Activated CD4-positive, alpha-beta T cell treated with anti-CD3 and anti-CD28 coated beads, Interleukin-2, amount 50 U/mL, for 24 hours (primary cell): ENCODE measurements around the gene LRRC42.
"Not testable (repeated sequence)": the region's sequence is repeated elsewhere in the genome, so short reads cannot be mapped to it uniquely, and the experiment has no call there.

Experiments used
- DNase-seq, 2 donors: peaks; one replicate each; pipeline ENCODE4 v3.0.0-alpha.2; 2020; ENCODE audit warnings: low read depth in 1 of 2, low spot score in 1 of 2

LRRC42 gene

DNA sequence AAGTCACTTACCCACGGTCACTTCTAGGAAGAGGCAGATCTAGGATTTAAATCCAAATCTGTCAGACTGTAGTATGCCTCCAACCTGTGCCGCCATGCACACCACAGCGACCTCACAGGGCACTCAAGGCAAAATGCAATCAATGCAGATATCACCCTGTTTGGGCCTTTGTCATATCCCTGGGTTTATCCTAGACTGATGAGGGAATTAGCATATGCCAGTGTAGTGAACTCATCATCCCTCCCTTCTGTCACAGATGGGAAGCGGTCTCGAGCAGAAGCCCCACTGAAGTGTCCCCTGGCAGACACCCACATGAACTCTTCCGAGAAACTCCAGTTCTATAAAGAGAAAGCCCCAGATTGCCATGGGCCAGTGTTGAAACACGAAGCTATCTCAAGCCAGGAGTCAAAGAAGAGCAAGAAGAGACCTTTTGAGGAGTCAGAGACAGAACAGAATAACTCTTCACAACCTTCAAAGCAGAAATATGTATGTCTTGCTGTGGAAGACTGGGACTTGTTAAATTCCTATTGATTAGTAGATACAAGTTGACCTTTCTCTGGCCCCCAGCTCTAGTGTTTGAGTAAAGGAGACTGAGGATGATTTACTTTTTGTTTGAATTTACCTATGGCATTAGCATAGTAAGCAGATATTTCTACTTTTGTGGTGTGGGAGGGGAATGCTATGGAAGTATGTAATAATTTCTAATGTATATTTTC lies 21.4 kb downstream of the LRRC42 start:
- DNase-seq, result no peak

DNA sequence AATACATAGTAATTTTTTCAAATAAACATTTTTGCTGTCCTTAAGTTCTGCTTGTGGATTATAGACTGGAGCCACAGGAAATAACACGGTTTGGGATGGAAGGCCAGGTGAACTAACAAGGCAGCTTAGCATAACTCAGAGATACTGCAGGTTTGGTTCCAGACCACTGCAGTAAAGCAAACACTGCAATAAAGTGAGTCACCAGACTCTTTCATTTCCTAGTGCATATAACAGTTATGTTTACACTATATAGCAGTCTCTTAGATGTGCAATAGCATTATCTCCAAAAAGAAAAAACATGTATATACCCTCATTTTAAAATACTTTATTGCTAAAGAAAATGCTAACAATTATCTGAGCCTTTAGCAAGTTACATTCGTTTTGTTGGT lies 22.0 kb downstream of the LRRC42 start:
- no peak for DNase-seq

DNA sequence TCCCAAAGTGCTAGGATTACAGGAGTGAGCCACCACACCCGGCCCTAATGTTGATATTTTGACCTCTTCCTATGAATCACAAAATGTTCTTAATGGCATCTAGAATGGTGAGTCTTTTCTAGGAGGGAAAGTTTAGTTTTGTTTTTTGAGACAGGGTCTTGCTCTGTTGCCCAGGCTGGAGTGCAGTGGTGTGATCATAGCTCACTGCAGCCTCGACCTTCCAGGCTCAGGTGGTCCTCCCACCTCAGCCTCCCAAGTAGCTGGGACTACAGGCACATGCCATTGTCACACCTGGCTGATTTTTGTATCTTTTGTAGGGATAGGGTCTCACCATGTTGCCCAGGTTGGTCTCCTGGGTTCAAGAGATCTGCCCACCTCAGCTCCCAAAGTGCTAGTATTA lies 23.2 kb downstream of the LRRC42 start:
- DNase-seq, result not testable (repeated sequence)

DNA sequence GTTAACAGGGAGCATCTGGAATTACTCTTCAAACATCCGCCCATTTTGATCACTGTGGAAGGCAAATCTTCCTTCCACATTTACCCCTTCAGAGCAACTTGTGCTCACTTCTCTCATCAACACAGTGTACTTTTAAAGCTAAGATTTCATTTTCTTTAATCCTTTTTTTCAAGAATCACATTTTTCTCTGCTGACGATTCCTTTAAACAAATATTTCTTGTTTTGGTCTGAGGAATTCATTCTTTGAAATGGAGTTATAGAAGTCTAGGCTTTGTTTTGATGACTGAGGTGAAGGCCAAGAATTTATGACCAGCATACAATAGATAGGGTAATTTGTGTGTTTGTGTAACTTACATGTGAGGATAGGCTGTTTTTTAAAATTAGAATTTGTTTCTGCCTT lies 25.6 kb downstream of the LRRC42 start:
- no peak for DNase-seq

DNA sequence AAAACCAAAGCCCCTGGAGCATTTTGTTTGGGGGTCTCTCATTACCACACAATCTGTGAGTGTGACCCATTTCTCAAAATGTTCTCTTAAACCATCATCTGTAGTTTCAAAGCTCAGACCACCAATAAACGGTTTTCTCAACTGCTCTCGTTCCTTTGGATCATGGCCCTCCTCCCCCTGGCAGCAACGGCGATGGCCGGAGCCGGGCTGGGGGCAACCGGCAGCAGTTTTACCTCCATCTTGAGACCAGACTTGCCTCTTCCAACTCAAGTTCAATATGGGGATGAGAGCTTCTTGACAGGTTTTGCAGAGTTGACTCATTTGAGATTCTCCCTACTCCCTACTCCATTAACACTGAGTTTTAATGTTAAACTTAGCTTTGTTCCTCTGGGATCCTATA lies 29.7 kb downstream of the LRRC42 start:
- no peak for DNase-seq

DNA sequence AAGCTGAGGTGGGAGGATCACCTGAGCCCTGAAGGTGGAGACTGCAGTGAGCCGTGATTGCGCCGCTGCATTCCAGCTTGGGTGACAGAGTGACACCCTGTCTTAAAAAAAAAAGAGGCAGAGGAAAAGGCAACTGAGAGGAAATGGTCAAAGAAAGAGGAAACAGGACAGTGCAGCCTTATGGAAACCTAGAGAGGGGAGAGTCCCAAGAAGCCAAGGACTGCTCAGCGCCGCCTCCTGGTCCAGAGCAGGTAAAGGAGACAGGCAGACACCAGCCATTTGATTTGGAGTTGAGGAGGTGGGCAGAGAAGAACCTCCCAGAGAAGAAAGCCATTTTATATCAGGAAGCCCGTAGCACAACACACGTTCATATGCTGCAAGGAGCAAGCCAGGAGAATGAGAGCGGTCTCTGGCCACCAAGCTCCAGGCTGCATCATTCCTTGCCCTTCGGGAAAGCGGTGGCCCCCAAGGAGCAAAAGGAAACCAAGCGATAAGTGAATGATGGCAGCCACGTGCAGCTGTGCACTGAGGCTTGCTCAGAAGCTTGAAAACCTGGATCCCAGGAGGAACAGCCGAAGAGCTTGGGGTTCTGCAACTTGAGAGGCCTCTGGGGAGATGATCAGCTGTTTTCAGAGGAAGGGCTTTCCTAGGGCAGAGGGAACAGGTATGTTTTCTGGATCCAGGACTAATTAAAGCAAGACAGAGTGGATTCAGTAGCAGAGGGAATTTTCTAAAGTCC lies 33.7 kb downstream of the LRRC42 start:
- DNase-seq, result no peak

DNA sequence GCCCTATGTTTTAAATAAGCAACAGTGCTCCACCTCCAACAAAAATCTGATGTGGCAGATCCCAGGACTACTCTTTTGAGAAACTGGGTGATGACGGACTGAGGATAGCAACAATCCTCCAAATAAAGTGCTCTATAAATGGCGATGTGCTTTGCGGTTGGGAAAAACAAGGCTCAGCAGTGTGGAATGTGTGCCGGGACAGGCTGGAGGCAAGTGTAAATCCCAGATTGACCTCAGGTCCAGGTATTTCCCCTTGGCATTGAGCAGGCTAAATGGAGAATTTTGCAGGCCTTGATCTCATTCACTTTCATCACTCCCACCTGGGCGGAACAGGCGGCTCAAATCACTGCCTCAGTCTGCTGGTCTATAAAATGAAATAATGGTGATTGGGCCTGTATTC lies 35.1 kb downstream of the LRRC42 start:
- no peak for DNase-seq

DNA sequence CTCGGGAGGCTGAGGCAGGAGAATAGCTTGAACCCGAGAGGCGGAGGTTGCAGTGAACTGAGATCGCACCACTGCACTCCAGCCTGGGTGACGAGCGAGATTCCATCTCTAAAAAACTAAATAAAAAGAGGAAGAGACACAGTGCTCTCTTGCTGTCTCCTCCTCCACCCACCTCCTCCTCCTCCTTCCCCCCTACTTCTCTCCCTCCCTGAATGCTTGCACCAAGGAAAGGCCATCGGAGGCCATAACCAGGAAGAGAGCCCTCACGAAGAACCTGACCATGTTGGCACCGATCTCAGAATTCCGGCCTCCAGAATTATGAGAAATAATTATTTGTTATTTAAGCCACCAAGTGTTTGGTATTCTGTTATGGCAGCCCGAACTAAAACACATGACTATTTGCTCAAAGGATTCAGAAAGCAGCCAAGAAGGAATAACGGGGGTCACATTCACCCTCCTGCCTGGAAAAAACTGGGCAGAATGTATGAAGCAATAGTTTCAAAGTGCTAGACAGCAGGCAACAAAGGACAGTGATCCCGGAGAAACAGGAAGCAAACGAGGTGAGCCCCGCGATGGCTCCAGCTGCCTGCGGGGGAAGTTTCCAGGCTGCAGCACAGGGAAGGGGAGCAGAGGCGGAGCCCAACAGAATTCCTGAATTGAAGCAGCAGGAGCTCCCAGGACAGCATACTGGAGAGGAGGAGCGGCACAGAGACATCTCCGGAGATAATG lies 36.0 kb downstream of the LRRC42 start:
- DNase-seq, result no peak

DNA sequence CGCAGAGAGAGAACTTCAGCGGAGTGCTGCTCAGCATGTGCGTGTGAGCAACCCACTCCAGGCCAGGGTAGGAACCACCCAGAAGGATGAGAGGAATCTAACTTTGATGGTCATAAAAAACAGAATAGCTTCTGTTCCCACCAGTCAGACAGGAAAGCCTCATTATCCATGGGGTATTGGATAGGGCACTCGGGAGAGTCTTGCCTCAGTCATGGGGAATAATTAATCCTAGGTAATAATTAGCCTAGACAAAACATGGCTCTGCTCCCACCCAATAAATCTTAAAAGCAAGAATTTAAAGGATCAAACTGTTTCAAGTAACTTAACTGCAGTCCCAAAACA lies 36.6 kb downstream of the LRRC42 start:
- DNase-seq, result no peak

DNA sequence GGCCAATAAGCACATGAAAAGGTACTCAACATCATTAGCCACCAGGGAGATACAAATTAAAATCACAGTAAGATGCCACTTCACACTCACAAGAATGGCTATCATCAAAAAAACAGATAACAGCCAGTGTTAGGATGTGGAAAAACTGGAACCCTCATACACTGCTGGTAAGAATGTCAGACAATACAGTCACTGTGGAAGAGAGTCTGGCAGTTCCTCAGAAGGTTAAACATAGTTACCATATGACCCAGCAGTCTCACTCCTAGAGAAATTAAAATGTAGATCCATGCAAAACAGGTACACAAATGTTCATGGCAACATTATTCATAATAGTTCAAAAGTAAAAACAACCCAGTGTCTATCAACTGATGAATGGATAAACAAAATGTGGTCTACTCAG lies 38.6 kb downstream of the LRRC42 start:
- DNase-seq, result no peak

DNA sequence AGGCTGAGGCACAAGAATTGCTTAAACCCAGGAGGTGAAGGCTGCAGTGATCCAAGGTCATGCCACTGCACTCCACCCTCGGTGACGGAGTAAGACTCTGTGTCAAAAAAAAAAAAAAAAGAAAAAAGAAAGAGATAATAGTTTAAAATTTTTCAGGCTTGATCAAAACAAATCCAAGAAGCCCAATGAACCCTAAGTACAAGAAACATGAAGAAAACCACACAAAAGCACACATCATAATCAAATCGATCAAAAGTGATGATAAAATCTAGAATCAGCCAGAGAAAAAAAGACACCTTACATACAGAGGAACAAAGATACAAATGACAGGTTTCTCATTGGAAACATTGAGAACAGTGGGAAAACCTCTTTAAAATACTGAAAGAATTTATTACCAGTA lies 40.3 kb downstream of the LRRC42 start:
- no peak for DNase-seq

DNA sequence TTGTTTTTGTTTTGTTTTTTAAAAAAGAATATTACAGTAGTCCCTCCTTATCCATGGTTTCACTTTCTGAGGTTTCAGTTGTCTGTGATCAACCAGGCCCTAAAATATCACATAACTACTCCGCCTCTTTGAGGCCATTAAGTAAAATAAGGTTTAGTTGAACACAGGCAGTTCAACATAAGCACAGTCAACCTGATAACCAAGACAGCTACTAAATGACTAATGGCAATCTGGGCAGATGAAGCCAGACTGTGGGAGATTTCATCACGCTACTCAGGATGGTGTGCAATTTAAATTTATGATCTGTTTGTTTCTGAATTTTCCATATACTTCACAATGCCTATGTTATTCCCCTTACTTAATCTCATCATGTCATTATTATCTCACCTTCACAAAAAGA lies 41.7 kb downstream of the LRRC42 start:
- no peak for DNase-seq

DNA sequence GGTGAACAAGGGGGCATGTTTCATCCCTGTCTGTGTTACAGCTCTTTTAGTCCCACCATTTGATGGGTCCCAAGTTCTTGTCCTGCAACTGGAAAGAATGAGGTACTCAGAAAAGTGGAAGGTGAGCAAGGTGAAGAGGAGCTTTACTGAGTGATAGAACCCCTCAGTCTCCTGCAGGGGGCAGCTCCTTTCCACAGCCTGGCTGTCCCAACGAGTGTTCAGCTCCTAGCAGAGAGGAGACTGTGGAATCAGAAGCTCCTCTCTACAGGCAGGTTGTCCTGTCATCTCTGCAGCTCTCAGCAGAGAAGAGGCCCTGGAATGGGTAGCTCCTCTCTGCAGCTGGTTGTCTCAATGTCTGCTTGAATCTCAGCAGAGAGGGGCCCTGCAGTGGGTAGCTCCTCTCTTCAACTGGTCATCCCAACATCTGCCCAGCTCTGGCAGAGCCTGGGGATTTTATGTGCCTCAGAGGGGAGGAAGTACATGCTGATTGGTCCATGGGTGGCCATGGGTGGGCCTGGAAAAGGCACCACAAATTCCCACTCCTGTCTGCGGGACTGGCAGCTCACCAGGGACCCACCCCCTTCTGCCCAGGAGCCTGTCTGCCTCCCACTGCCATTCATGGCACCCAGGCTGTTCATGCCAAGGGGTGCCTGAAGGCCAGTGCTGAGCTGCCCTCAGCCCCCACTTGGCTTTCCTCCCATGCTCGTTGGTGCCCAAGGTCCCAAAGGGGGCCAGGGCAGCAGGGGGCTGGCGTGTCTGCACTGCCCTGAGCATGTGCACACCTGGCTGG lies 46.1 kb downstream of the LRRC42 start:
- DNase-seq, result no peak

DNA sequence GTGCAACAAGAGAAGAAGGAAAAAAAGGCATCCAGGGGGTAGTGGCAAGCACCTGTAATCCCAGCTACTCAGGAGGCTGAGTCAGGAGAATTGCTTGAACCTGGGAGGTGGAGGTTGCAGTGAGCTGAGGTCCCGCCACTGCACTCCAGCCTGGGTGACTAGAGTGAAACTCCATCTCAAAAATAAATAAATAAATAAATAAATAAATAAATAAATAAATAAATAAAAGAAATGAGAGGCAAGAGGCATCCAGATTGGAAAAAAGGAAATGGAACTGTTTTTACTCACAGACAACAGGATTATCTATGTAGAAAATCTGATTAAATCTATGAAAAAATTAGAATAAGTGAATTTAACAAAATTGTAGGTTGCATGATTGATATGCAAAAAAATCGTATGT lies 48.4 kb downstream of the LRRC42 start:
- DNase-seq, result not testable (repeated sequence)

DNA sequence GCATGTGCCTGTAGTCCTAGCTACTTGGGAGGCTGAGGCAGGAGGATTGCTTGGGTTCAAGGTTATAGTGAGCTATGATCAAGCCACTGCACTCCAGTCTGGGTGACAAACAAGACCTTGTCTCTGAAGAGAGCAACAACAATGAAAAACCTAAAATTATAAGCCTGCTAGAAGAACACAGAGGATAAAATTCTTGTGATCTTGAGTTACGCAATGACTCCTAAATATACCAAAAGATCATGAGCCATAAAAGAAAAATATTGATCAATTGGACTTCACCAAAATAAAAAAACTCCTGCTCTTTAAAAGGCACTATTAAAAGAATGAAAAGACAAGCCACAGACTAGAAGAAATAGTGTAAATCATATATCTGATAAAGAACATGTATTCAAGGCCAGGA lies 49.5 kb downstream of the LRRC42 start:
- no peak for DNase-seq

DNA sequence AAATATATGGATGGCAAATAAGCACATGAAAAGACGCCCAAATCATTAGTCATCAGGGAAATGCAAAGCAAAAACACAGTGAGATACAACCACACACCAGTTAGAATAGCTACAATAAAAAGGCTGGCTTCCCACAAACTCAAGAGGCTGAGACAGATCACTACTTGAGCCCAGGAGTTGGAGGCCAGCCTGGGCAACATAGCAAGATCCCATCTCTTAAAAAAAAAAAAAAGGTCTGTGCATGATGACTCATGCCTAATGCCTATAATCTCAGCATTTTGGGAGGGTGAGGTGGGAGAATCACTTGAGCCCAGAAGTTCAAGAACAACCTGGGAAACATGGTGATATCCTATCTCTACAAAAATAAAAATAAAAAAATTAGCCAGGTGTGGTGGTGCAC lies 52.1 kb downstream of the LRRC42 start:
- DNase-seq, result no peak

DNA sequence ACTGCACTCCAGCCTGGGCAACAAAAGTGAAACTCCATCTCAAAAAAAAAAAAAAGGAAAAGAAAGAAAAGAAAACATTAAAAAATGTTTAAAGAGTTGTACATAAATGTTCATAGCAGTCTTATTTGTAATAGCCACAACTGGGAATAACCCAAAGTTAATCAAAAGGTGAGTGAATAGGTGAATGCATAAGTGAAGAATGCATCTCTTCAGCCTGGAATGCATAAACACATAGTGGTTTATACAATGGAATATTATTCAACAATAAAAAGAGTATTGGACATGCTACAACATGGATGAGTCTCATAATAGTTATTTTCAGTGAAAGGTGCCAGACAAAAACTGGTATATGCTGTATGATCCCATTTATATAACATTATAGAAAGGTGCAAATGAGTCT lies 53.8 kb downstream of the LRRC42 start:
- no peak for DNase-seq

DNA sequence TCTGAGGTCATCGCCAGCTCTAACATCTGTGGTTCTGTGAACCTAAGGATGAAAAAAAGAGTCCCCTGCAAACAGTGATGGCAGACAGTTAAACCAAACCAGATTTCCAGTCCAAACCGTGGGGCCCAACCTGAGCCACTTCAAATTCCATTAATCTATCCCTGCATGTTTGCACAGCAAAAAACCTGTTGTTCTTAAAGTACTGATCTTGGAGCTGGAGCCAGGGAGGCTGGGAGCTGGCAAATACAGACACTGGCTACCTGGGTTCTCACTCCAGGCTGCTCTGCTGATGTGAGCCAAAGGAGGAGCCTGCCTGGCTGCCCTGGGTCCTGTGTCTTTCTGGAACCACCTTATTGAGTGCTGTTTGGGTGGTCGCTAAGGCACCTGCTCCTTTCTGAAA lies 55.4 kb downstream of the LRRC42 start:
- DNase-seq, result no peak

DNA sequence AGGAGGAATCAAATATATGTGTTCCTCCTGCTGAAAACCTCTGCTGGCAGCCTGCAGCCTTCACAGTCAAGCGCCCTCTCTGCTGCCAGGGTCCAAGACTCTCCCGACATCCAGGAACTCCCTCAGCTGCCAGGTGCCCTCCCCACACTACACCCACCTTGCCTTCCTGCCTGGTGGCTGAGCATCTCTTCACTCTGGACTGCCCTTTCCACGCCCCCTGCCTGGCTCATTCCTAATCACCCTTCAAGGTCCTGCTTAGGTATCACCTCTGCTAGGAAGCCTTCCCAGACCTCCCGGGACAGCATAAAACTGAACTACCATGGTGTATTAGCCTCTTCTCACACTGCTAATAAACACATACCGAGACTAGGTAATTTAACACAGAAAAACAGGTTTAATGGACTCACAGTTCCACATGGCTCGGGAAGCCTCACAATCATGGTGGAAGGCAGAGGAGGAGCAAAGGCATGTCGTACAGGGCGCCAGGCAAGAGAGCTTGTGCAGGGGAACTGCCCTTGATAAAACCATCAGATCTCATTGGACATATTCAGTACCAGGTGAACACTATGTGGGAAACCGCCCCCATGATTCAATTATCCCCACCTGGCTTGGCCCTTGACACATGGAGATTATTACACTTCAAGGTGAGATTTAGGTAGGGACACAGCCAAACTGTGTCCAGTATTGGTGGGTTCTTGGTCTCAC lies 56.5 kb downstream of the LRRC42 start:
- DNase-seq, result no peak

DNA sequence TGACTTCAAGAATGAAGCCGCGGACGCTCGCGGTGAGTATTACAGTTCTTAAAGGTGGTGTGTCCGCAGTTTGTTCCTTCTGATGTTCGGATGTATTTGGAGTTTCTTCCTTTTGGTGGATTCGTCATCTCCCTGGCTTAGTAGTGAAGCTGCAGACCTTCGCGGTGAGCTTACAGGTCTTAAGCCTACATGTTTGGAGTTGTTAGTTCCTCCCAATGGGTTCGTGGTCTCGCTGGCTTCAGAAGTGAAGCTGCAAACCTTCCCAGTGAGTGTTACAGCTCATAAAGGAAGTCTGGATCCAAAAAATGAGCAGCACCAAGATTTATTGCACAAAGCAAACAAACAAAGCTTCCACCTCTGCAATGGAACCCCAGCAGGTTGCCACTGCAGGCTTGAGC lies 57.1 kb downstream of the LRRC42 start:
- DNase-seq, result no peak
